Stomach (tissue), 4 donors: ENCODE measurements around the gene TMOD1.

ENCODE experiments used
- CTCF ChIP-seq, 7 experiments: fragments of 450-650 bp in 4 of 7; fragments of 200-600 bp in 3 of 7; sonication (generic) in 3 of 7; IDR thresholded peaks; one replicate each; pipeline ENCODE4 v1.5.1; 2016 to 2019; ENCODE audit warnings: antibody characterized with exemption in 7 of 7, control low read depth in 2 of 7, mild to moderate bottlenecking in 1 of 7
- EP300 ChIP-seq: sonication (generic); formaldehyde crosslinking; IDR thresholded peaks from one replicate; pipeline ENCODE4 v1.6.1; 2017; ENCODE audit warnings: antibody characterized with exemption
- POLR2A ChIP-seq, 4 donors: fragments of 450-650 bp; IDR thresholded peaks; one replicate each; pipeline ENCODE4 v1.6.1; 2016; ENCODE audit warnings: antibody characterized with exemption in 4 of 4, control low read depth in 2 of 4, mild to moderate bottlenecking in 1 of 4, moderate library complexity in 1 of 4

DNA sequence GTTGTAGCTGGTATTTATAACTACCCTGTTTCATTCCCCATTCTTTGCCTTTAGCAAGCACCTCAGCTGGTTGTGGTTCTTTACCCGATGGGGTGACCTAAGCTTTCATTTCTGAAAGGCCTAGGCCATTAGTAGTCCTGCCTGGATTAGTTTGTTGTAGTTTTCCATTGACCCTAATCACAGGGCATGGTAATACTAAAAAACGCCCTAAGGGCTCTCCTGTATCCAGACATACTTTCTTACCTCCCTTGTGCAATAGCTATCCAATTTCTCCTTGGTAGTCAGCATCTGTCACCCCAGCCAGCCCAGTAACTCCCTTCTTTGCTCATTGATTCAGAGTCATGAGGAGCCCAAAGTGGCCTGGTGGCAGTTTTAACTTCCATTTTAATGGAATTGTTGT is 24.0 kb downstream of the TMOD1 start:
- TF ChIP-seq CTCF (IDR thresholded peaks at IDR 0.05) (no peak), POLR2A (IDR thresholded peaks at IDR 0.05) (no peak), EP300 (no peak)
